ENCODE measurements around the gene PRR18. TPM values are rescaled to one million over a fixed set of nuclear protein-coding genes. Genes with fewer than 3 reads are reported as not detected.

Gene PRR18
- total RNA-seq, result not detected in 2 replicates

GRCh38 chr6:166308033-166308768 lies at the start of gene PRR18:
Gene PRR18 (minus strand): TSS chr6:166308392. CDS start chr6:166308142, 250 bp downstream.

GRCh38 chr6:166342349-166343149 lies 34.4 kb upstream of the PRR18 start, which contains the start of gene SFT2D1:
Gene SFT2D1 (minus strand): TSS chr6:166342545. CDS start chr6:166342481, 64 bp downstream.

Other genes with a start within 250 kb of the PRR18 start
- not detected in 2 replicates for gene TBXT, start 140.5 kb downstream of the PRR18 start, total RNA-seq
- gene SFT2D1, start 34.2 kb upstream of the PRR18 start, total RNA-seq, result 56.4 and 63.7 TPM in 2 replicates
- gene MPC1, start 74.5 kb upstream of the PRR18 start, total RNA-seq, result 28.5 and 33.5 TPM in 2 replicates